ENCODE measurements around the gene ODC1. TPM values are rescaled to one million over a fixed set of nuclear protein-coding genes. Genes with fewer than 3 reads are reported as not detected.
A peak's percentile ranks its signal among the peaks of the same experiment; 100 is the strongest.

The ODC1 gene
- total RNA-seq, 6 donors from 2014 or later = 3.1 to 223 (median 46.0) TPM

GRCh38 chr2:10402653-10403215 is 45.4 kb downstream of the ODC1 start:
- no peak for ATAC-seq (ENCODE audit: low FRiP score in 2 of 2)
- H3K27ac ChIP-seq = peak overlapping the region in 3 of 4 donors; percentile 0 to 90 (median 86)
- H3K36me3 ChIP-seq = peaks cover 0 to 12% (median 2%) of the 10 kb centered on the region in 4 donors
- no peak overlapping the region for H3K4me3 ChIP-seq
- TF ChIP-seq POLR2AphosphoS5 (IDR thresholded peaks at IDR 0.05) = no peak
- TF ChIP-seq CTCF (IDR thresholded peaks at IDR 0.05) = no peak
- no peak for TF ChIP-seq POLR2A (IDR thresholded peaks at IDR 0.05)
- no peak for TF ChIP-seq EP300 (IDR thresholded peaks at IDR 0.05)
- H3K9me3 ChIP-seq = no peaks in the 10 kb centered on the region
- 80 to 89% methylated on average over 8 of the region's 8 CpGs for WGBS, 2 donors
- no peaks in the 10 kb centered on the region for H3K27me3 ChIP-seq
- peaks cover 74 to 90% (median 86%) of the 10 kb centered on the region in 4 donors for H3K4me1 ChIP-seq
- DNase-seq = no peak

GRCh38 chr2:10402062-10402585 is 46.0 kb downstream of the ODC1 start:
- Histone ChIP-seq H3K27me3 (no peaks in the 10 kb centered on the region), H3K27ac (peak overlapping the region; percentile 61 to 90 (median 82)), H3K4me1 (peaks cover 74 to 90% (median 86%) of the 10 kb centered on the region in 4 donors), H3K4me3 (no peak overlapping the region), H3K36me3 (peaks cover 0 to 12% (median 2%) of the 10 kb centered on the region in 4 donors), H3K9me3 (no peaks in the 10 kb centered on the region)
- ATAC-seq (ENCODE audit: low FRiP score in 2 of 2) = no peak
- WGBS, 2 donors = 79 to 85% methylated on average over 14 of the region's 14 CpGs
- TF ChIP-seq POLR2AphosphoS5 (IDR thresholded peaks at IDR 0.05) = peak in 1 of 2 donors; percentile 9
- TF ChIP-seq POLR2A (IDR thresholded peaks at IDR 0.05) = no peak
- no peak for DNase-seq

GRCh38 chr2:10400978-10401951 is 46.9 kb downstream of the ODC1 start:
- no peaks in the 10 kb centered on the region for H3K9me3 ChIP-seq
- no peak for TF ChIP-seq EP300 (IDR thresholded peaks at IDR 0.05)
- TF ChIP-seq POLR2A (IDR thresholded peaks at IDR 0.05) = no peak
- TF ChIP-seq POLR2AphosphoS5 (IDR thresholded peaks at IDR 0.05) = peak; percentile 25 to 48
- TF ChIP-seq CTCF (IDR thresholded peaks at IDR 0.05) = no peak
- no peak for DNase-seq
- peak overlapping the region; percentile 61 to 90 (median 82) for H3K27ac ChIP-seq
- no peak overlapping the region for H3K4me3 ChIP-seq
- peaks cover 0 to 12% (median 2%) of the 10 kb centered on the region in 4 donors for H3K36me3 ChIP-seq
- no peaks in the 10 kb centered on the region for H3K27me3 ChIP-seq
- ATAC-seq (ENCODE audit: low FRiP score in 2 of 2) = peak in 1 of 2 donors; percentile 3
- WGBS, 2 donors = 53% methylated on average over 10 to 21 of the region's 21 CpGs
- H3K4me1 ChIP-seq = peaks cover 74 to 90% (median 86%) of the 10 kb centered on the region in 4 donors

- peaks cover 0 to 12% (median 2%) of the 10 kb centered on the region in 4 donors for H3K36me3 ChIP-seq
- peak overlapping the region; percentile 61 to 90 (median 82) for H3K27ac ChIP-seq
- H3K4me1 ChIP-seq = peaks cover 70 to 90% (median 82%) of the 10 kb centered on the region in 4 donors
- peak in 2 of 4 donors; percentile 59 to 76 for TF ChIP-seq EP300 (IDR thresholded peaks at IDR 0.05)
- TF ChIP-seq POLR2AphosphoS5 (IDR thresholded peaks at IDR 0.05) = peak; percentile 69 to 81
- peak in 1 of 4 donors; percentile 11 for TF ChIP-seq POLR2A (IDR thresholded peaks at IDR 0.05)
- no peak for TF ChIP-seq CTCF (IDR thresholded peaks at IDR 0.05)
- 23 to 66% methylated on average over 5 to 10 of the region's 11 CpGs for WGBS, 2 donors
- ATAC-seq (ENCODE audit: low FRiP score in 2 of 2) = peak in 1 of 2 donors; percentile 69
- H3K4me3 ChIP-seq = no peak overlapping the region
- no peaks in the 10 kb centered on the region for H3K9me3 ChIP-seq
- H3K27me3 ChIP-seq = no peaks in the 10 kb centered on the region
- peak in 1 of 2 donors; percentile 77 for DNase-seq
Observed at GRCh38 chr2:10400568-10400977, 47.6 kb downstream of the ODC1 start.

- TF ChIP-seq CTCF (IDR thresholded peaks at IDR 0.05) = no peak
- TF ChIP-seq POLR2AphosphoS5 (IDR thresholded peaks at IDR 0.05) = no peak
- TF ChIP-seq POLR2A (IDR thresholded peaks at IDR 0.05) = no peak
- TF ChIP-seq EP300 (IDR thresholded peaks at IDR 0.05) = no peak
- Histone ChIP-seq H3K27me3 (no peaks in the 10 kb centered on the region), H3K36me3 (peaks cover 0 to 12% (median 2%) of the 10 kb centered on the region in 4 donors), H3K9me3 (no peaks in the 10 kb centered on the region), H3K4me3 (no peak overlapping the region), H3K27ac (peak overlapping the region; percentile 61 to 90 (median 82)), H3K4me1 (peaks cover 65 to 89% (median 76%) of the 10 kb centered on the region in 4 donors)
- peak in 1 of 2 donors; percentile 60 for DNase-seq
- 86 to 92% methylated on average over 14 of the region's 14 CpGs for WGBS, 2 donors
- ATAC-seq (ENCODE audit: low FRiP score in 2 of 2) = no peak
Observed at GRCh38 chr2:10400002-10400401, 48.1 kb downstream of the ODC1 start.

All from upper lobe of left lung (tissue), 6 donors.